H1 (cell line): ENCODE results near the gene AP1S1. TPM values are rescaled to one million over a fixed set of nuclear protein-coding genes. Genes with fewer than 3 reads are reported as not detected.

Experiments used
- CTCF ChIA-PET: fragments of 300-600 bp; sonication (Branson Sonifier 250); formaldehyde crosslinking; loops from one replicate; lab custom pipeline; 2021; ENCODE audit not compliant: partially characterized antibody; lab: Charles Lee
- POLR2A ChIA-PET: fragments of 300-600 bp; sonication (Branson Sonifier 250); formaldehyde crosslinking; loops from one replicate; lab custom pipeline; 2021; ENCODE audit warnings: inconsistent platforms; ENCODE audit not compliant: partially characterized antibody; lab: Charles Lee
- DNase-seq, 2 experiments: peaks; one replicate each; pipeline versions ENCODE4 v3.0.0 to v3.0.0-alpha.2; 2010 to 2022; ENCODE audit warnings: low spot score in 2 of 2, low read depth in 1 of 2, mixed read lengths in 1 of 2
- FAIRE-seq: peaks from 2 replicates; lab custom pipeline; 2011; peaks lifted over from hg19 to GRCh38; lab: Jason Lieb, UNC
- H2AFZ ChIP-seq: 2 replicates; pipeline ENCODE4 v1.8.1; 2012; ENCODE audit warnings: low read length, inconsistent platforms
- H2AK5ac ChIP-seq: 2 replicates; pipeline ENCODE4 v1.6.1; 2013; ENCODE audit warnings: low read depth, low read length
- H2BK120ac ChIP-seq: replicated peaks from 2 replicates; pipeline ENCODE3; 2013; ENCODE audit warnings: low read depth, low read length, inconsistent platforms
- H2BK12ac ChIP-seq: 2 replicates; pipeline ENCODE4 v1.6.1; 2013; ENCODE audit warnings: low read depth, low read length
- H2BK15ac ChIP-seq: 2 replicates; pipeline ENCODE4 v1.6.1; 2013; ENCODE audit warnings: low read length
- H2BK20ac ChIP-seq: 2 replicates; pipeline ENCODE4 v1.6.1; 2013; ENCODE audit warnings: low read length
- H2BK5ac ChIP-seq: 2 replicates; pipeline ENCODE4 v1.6.1; 2013; ENCODE audit warnings: low read depth, low read length
- H3K14ac ChIP-seq: 2 replicates; pipeline ENCODE4 v1.6.1; 2013; ENCODE audit warnings: inconsistent platforms; ENCODE audit not compliant: insufficient read length
- H3K18ac ChIP-seq: 2 replicates; pipeline ENCODE4 v1.6.1; 2013; ENCODE audit warnings: low read length; ENCODE audit errors: extremely low read depth
- H3K23ac ChIP-seq: 2 replicates; pipeline ENCODE4 v1.6.1; 2013; ENCODE audit warnings: inconsistent platforms; ENCODE audit not compliant: insufficient read length
- H3K23me2 ChIP-seq: 2 replicates; pipeline ENCODE4 v1.6.1; 2013; ENCODE audit warnings: low read depth, low read length
- H3K27ac ChIP-seq: 2 replicates; pipeline ENCODE4 v1.6.1; 2011; ENCODE audit warnings: low read depth, low read length, inconsistent platforms
- H3K27me3 ChIP-seq, 4 experiments: replicated peaks in 1 of 4; 1 replicate in 1 of 4; 2 replicates in 3 of 4; pipeline versions ENCODE4 v1.6.1 to v1.8.1; 2011 to 2013; ENCODE audit warnings: low read length in 3 of 4, mild to moderate bottlenecking in 3 of 4, inconsistent platforms in 2 of 4, mixed read lengths in 2 of 4, moderate library complexity in 1 of 4; ENCODE audit not compliant: control insufficient read depth in 3 of 4, insufficient read depth in 3 of 4; ENCODE audit errors: extremely low read depth in 1 of 4
- H3K36me3 ChIP-seq, 4 experiments: 2 replicates each; pipeline versions ENCODE4 v1.6.1 to v1.8.1; 2011 to 2013; ENCODE audit warnings: mild to moderate bottlenecking in 4 of 4, low read length in 3 of 4, moderate library complexity in 2 of 4, control low read depth in 1 of 4, inconsistent platforms in 1 of 4; ENCODE audit not compliant: insufficient read depth in 4 of 4, control insufficient read depth in 2 of 4
- H3K4ac ChIP-seq: replicated peaks from 2 replicates; pipeline ENCODE3; 2013; ENCODE audit warnings: low read length, low read depth, mixed read lengths, inconsistent platforms; ENCODE audit not compliant: insufficient read length
- H3K4me1 ChIP-seq, 4 experiments: replicated peaks in 1 of 4; 1 replicate in 1 of 4; 2 replicates in 3 of 4; pipeline versions ENCODE4 v1.6.1 to v1.8.1; 2011 to 2013; ENCODE audit warnings: low read length in 3 of 4, inconsistent platforms in 2 of 4, mixed read lengths in 1 of 4; ENCODE audit not compliant: insufficient read depth in 4 of 4, control insufficient read depth in 3 of 4
- H3K4me2 ChIP-seq, 2 experiments: 2 replicates each; pipeline versions ENCODE4 v1.6.1 to v1.8.1; 2011 to 2013; ENCODE audit warnings: low read depth in 2 of 2, low read length in 2 of 2, control low read depth in 1 of 2, inconsistent platforms in 1 of 2, mild to moderate bottlenecking in 1 of 2; ENCODE audit not compliant: insufficient read depth in 1 of 2
- H3K4me3 ChIP-seq, 4 experiments: fragments of 200-600, 300-600 bp in 1 of 4; sonication (generic), shearing (Covaris generic), sonication (Bioruptor Twin) in 1 of 4; 2 replicates each; pipeline versions ENCODE4 v1.5.1 to v1.8.1; 2011 to 2016; ENCODE audit warnings: low read length in 4 of 4, low read depth in 3 of 4, control low read depth in 2 of 4, inconsistent platforms in 2 of 4, mild to moderate bottlenecking in 2 of 4, mixed read lengths in 1 of 4, moderate library complexity in 1 of 4; ENCODE audit not compliant: insufficient read depth in 2 of 4; ENCODE audit errors: extremely low read depth in 1 of 4
- H3K56ac ChIP-seq: replicated peaks from 2 replicates; pipeline ENCODE3; 2013; ENCODE audit warnings: low read depth, mild to moderate bottlenecking, mixed read lengths, low read length, inconsistent platforms; ENCODE audit not compliant: insufficient read length
- H3K79me1 ChIP-seq: 2 replicates; pipeline ENCODE4 v1.6.1; 2013; ENCODE audit warnings: low read depth, low read length, control low read depth
- H3K79me2 ChIP-seq, 2 experiments: 2 replicates each; pipeline versions ENCODE4 v1.6.1 to v1.8.1; 2012 to 2013; ENCODE audit warnings: low read length in 2 of 2, mild to moderate bottlenecking in 2 of 2, inconsistent platforms in 1 of 2; ENCODE audit not compliant: insufficient read depth in 2 of 2, control insufficient read depth in 1 of 2
- H3K9ac ChIP-seq, 4 experiments: replicated peaks in 1 of 4; 1 replicate in 1 of 4; 2 replicates in 3 of 4; pipeline versions ENCODE4 v1.6.1 to v1.8.1; 2011 to 2013; ENCODE audit warnings: low read depth in 3 of 4, low read length in 3 of 4, control low read depth in 2 of 4, mild to moderate bottlenecking in 2 of 4, moderate library complexity in 2 of 4, inconsistent platforms in 1 of 4; ENCODE audit errors: extremely low read depth in 1 of 4
- H3K9me3 ChIP-seq, 2 experiments: 2 replicates each; pipeline versions ENCODE4 v1.6.1 to v1.8.1; 2012 to 2013; ENCODE audit warnings: mild to moderate bottlenecking in 2 of 2, moderate library complexity in 2 of 2, control low read depth in 1 of 2, inconsistent platforms in 1 of 2, low read depth in 1 of 2, low read length in 1 of 2, mixed read lengths in 1 of 2; ENCODE audit not compliant: insufficient read depth in 2 of 2
- H4K20me1 ChIP-seq, 2 experiments: replicated peaks in 1 of 2; 2 replicates each; pipeline versions ENCODE3 to v1.8.1; 2011 to 2013; ENCODE audit warnings: inconsistent platforms in 2 of 2, low read length in 2 of 2, mild to moderate bottlenecking in 1 of 2; ENCODE audit not compliant: insufficient read depth in 2 of 2, control insufficient read depth in 1 of 2
- H4K5ac ChIP-seq: 2 replicates; pipeline ENCODE4 v1.6.1; 2013; ENCODE audit warnings: low read length, low read depth, mixed read lengths, inconsistent platforms; ENCODE audit not compliant: insufficient read length
- H4K8ac ChIP-seq: 2 replicates; pipeline ENCODE4 v1.8.0; 2013; ENCODE audit warnings: mild to moderate bottlenecking, moderate library complexity, low read length, inconsistent platforms; ENCODE audit not compliant: insufficient read depth; ENCODE audit errors: extremely low read depth
- H4K91ac ChIP-seq: replicated peaks from 2 replicates; pipeline ENCODE3; 2013; ENCODE audit warnings: low read length, mixed read lengths, inconsistent platforms; ENCODE audit not compliant: insufficient read length
- FOSL1 ChIP-seq: IDR thresholded peaks from 2 replicates; pipeline ENCODE4 v1.6.1; 2011; ENCODE audit warnings: mild to moderate bottlenecking, low read depth, low read length, moderate library complexity; ENCODE audit not compliant: insufficient read depth
- KDM1A ChIP-seq: fragments of 200-600, 300-600 bp; sonication (generic); IDR thresholded peaks from 2 replicates; pipeline ENCODE4 v1.7.1; 2016; ENCODE audit warnings: mild to moderate bottlenecking, low read length, borderline replicate concordance
- KDM4A ChIP-seq: IDR thresholded peaks from one replicate; pipeline ENCODE4 v1.7.1; 2012; ENCODE audit warnings: low read depth, mild to moderate bottlenecking, moderate library complexity, low read length, inconsistent platforms; ENCODE audit not compliant: severe bottlenecking
- KDM5A ChIP-seq: fragments of 200-600 bp; IDR thresholded peaks from 2 replicates; pipeline ENCODE4 v1.7.1; 2012; ENCODE audit warnings: mild to moderate bottlenecking, low read length, inconsistent platforms, mixed read lengths
- MAFK ChIP-seq: IDR thresholded peaks from 2 replicates; pipeline ENCODE4 v1.6.1; 2012; ENCODE audit warnings: low read depth, mild to moderate bottlenecking, improper control_type of control experiment, low read length
- NRF1 ChIP-seq: IDR thresholded peaks from 2 replicates; pipeline ENCODE4 v1.6.1; 2011; ENCODE audit warnings: mild to moderate bottlenecking, low read depth, low read length, improper control_type of control experiment
- RAD21 ChIP-seq, 2 experiments: IDR thresholded peaks in 1 of 2; conservative IDR thresholded peaks in 1 of 2; 2 replicates each; pipeline ENCODE4 v1.6.1; 2011; ENCODE audit warnings: low read depth in 2 of 2, low read length in 2 of 2, improper control_type of control experiment in 1 of 2, inconsistent platforms in 1 of 2, mild to moderate bottlenecking in 1 of 2, moderate library complexity in 1 of 2
- RBBP5 ChIP-seq: IDR thresholded peaks from 2 replicates; pipeline ENCODE4 v1.7.1; 2012; ENCODE audit warnings: low read depth, mild to moderate bottlenecking, inconsistent platforms, low read length, moderate library complexity, borderline replicate concordance
- SIN3A ChIP-seq, 2 experiments: IDR thresholded peaks in 1 of 2; conservative IDR thresholded peaks in 1 of 2; 2 replicates each; pipeline ENCODE4 v1.6.1; 2011 to 2012; ENCODE audit warnings: low read length in 2 of 2, improper control_type of control experiment in 1 of 2, low read depth in 1 of 2, mild to moderate bottlenecking in 1 of 2
- SIRT6 ChIP-seq: IDR thresholded peaks from one replicate; pipeline ENCODE4 v1.7.1; 2012; ENCODE audit warnings: low read length, inconsistent platforms
- SP1 ChIP-seq: IDR thresholded peaks from 2 replicates; pipeline ENCODE4 v1.6.1; 2011; ENCODE audit warnings: low read depth, low read length
- SP4 ChIP-seq: IDR thresholded peaks from 2 replicates; pipeline ENCODE4 v1.6.1; 2012; ENCODE audit warnings: low read length, inconsistent platforms
- SUZ12 ChIP-seq: fragments of 200-600 bp; sonication (generic); IDR thresholded peaks from 2 replicates; pipeline ENCODE4 v1.6.1; 2012; ENCODE audit warnings: mild to moderate bottlenecking, inconsistent platforms, low read length, moderate library complexity, mixed read lengths
- WGBS, 2 experiments: shearing (Covaris generic) in 1 of 2; methylation state at CpG; one replicate each; pipeline versions ENCODE4 v1.1.6 to v1.1.7; 2013 to 2015; ENCODE audit warnings: low lambda C conversion rate in 2 of 2, mixed read lengths in 2 of 2, inconsistent platforms in 1 of 2, low coverage in 1 of 2, missing lambda C conversion rate in 1 of 2; ENCODE audit not compliant: insufficient replicate concordance in 2 of 2, insufficient coverage in 1 of 2, insufficient read length in 1 of 2; ENCODE audit errors: extremely low coverage in 1 of 2, missing lambda C conversion rate in 1 of 2; 5-methylcytosine and 5-hydroxymethylcytosine counted together
- polyA plus RNA-seq, 7 experiments: library from polyadenylated mRNA; depleted of rRNA in 3 of 7; stranded (reverse) in 5 of 7; unstranded in 2 of 7; fragments of >200 nt in 5 of 7; fragments of 200-250 nt in 2 of 7; gene quantifications; 1 replicate in 5 of 7; 2 replicates in 1 of 7; 4 replicates in 1 of 7; pipeline versions ENCODE4 v1.2.1 to v1.2.3, GENCODE V29; 2011 to 2013; ENCODE audit warnings: missing spikeins in 2 of 7, mixed read lengths in 2 of 7
- total RNA-seq: library from RNA; stranded (reverse); fragmentation: NEBNext Ultra II Directional; extraction: Animal tissue kit (Norgen Biotek cat#: 25700); gene quantifications from 2 replicates; pipeline ENCODE4 v1.2.1, GENCODE V29; 2021

AP1S1 gene
- total and polyA plus RNA-seq, 2 of the 8 experiments (the other 6 are each of a cell fraction or from before 2014, with no cell fraction given): 56.1 to 59.3 TPM

DNA sequence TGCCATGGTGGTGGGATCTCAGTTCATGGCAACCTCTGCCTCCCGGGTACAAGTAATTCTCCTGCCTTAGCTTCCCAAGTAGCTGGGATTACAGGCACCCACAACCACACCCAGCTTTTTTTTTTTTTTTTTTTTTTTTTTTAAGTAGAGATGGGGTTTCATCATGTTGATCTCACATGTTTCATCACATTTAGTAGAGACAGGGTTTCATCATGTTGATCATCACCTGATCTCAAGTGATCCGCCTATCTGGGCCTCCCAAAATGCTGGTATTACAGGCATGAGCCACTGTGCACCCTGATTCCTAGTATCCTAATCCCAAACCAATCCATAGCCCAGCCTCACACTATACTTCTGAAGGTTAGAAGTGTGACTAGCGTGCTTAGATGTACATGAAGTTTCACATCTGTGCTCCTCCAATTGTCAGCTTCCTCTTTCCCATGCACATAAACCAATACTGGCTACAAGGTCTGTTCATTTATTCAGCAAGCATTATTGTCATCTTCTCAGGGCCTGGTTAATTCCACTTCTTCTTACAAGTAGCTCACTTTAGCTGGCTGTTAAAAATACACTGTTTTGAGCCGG lies 32.7 kb downstream of the AP1S1 start:
- 88% methylated on average over 4 of the region's 4 CpGs; no CpG with 5 or more reads in 1 of the 2 experiments for WGBS, 2 experiments
- no peaks in the 10 kb centered on the region for H3K36me3 ChIP-seq
- no peak overlapping the region for H3K4me2 ChIP-seq
- H2BK120ac ChIP-seq: no peak overlapping the region
- H3K23me2 ChIP-seq: no peaks in the 10 kb centered on the region
- no peak overlapping the region for H3K9ac ChIP-seq
- H2AFZ ChIP-seq: no peak overlapping the region
- no peak for DNase-seq
- H4K20me1 ChIP-seq: no peaks in the 10 kb centered on the region
- peaks cover 0 to 2% (median under 1%) of the 10 kb centered on the region in 4 experiments; a peak in 3 of 7 replicates for H3K4me1 ChIP-seq
- H3K4me3 ChIP-seq: no peak overlapping the region
- FAIRE-seq: no peak
- H3K27me3 ChIP-seq: 0 out of 7 replicates have a peak, but pooled peaks cover 0 to 2% (median 0%) of the 10 kb centered on the region in 4 experiments
- H2BK12ac ChIP-seq: no peak overlapping the region
- no peak overlapping the region for H2BK20ac ChIP-seq
- no peak overlapping the region for H4K8ac ChIP-seq
- CTCF ChIA-PET: interaction anchor here (0.6 to 1.7 kb wide), 7 partner anchors 8 to 96 kb away, joined by 3 to 6 read pairs (median 4); no protein-coding TSS in a partner anchor
- H3K56ac ChIP-seq: no peak overlapping the region
- no peaks in the 10 kb centered on the region for H3K79me1 ChIP-seq
- no peak overlapping the region for H3K4ac ChIP-seq
- no peak overlapping the region for H2AK5ac ChIP-seq
- no peak overlapping the region for H3K18ac ChIP-seq
- H3K79me2 ChIP-seq: no peaks in the 10 kb centered on the region
- H3K14ac ChIP-seq: no peak overlapping the region
- no peak overlapping the region for H2BK15ac ChIP-seq
- H4K91ac ChIP-seq: no peak overlapping the region
- POLR2A ChIA-PET: interaction anchor here (0.6 to 1.1 kb wide), 2 partner anchors 20 kb away, joined by 3 to 5 read pairs; no protein-coding TSS in a partner anchor
- H3K27ac ChIP-seq: no peak overlapping the region
- no peak overlapping the region for H2BK5ac ChIP-seq
- no peak overlapping the region for H3K23ac ChIP-seq
- H4K5ac ChIP-seq: no peak overlapping the region
- no peaks in the 10 kb centered on the region for H3K9me3 ChIP-seq
- no peak for TF ChIP-seq KDM5A
- TF ChIP-seq RBBP5: no peak
- TF ChIP-seq SUZ12: no peak
- TF ChIP-seq SIRT6: no peak
- TF ChIP-seq NRF1: no peak
- TF ChIP-seq MAFK: no peak
- no peak for TF ChIP-seq SP4
- TF ChIP-seq SP1: no peak
- TF ChIP-seq RAD21 (IDR thresholded peaks at IDR 0.05 in 1 of 2, conservative IDR thresholded peaks at IDR 0.05 in 1 of 2; ENCODE audit: low read depth in 2 of 2, low read length in 2 of 2): no peak
- TF ChIP-seq KDM4A: no peak
- no peak for TF ChIP-seq KDM1A
- no peak for TF ChIP-seq SIN3A (conservative IDR thresholded peaks at IDR 0.05 in 1 of 2, IDR thresholded peaks at IDR 0.05 in 1 of 2; ENCODE audit: low read depth in 1 of 2, low read length in 2 of 2)
- no peak for TF ChIP-seq FOSL1
